Osteocyte (in vitro differentiated cells): ENCODE data around the gene CNGA1. TPM values are rescaled to one million over a fixed set of nuclear protein-coding genes. Genes with fewer than 3 reads are reported as not detected.
"Not testable (repeated sequence)": the region's sequence is repeated elsewhere in the genome, so short reads cannot be mapped to it uniquely, and the experiment has no call there.

Source experiments
- DNase-seq: peaks from one replicate; pipeline ENCODE4 v3.0.0; 2021; ENCODE audit warnings: mixed read lengths; ENCODE audit not compliant: unreplicated experiment; ENCODE audit errors: extremely low spot score
- H3K27ac Mint-ChIP-seq: one replicate; pipeline ENCODE4 v1.8.0; 2021; ENCODE audit warnings: mild to moderate bottlenecking, mixed read lengths; ENCODE audit not compliant: unreplicated experiment
- H3K27me3 Mint-ChIP-seq: one replicate; pipeline ENCODE4 v1.8.0; 2021; ENCODE audit warnings: mixed read lengths; ENCODE audit not compliant: unreplicated experiment
- H3K36me3 Mint-ChIP-seq: one replicate; pipeline ENCODE4 v1.8.0; 2021; ENCODE audit warnings: mixed read lengths; ENCODE audit not compliant: unreplicated experiment
- H3K4me1 Mint-ChIP-seq: one replicate; pipeline ENCODE4 v1.8.0; 2021; ENCODE audit warnings: mixed read lengths; ENCODE audit not compliant: unreplicated experiment
- H3K4me3 Mint-ChIP-seq: one replicate; pipeline ENCODE4 v1.8.0; 2021; ENCODE audit warnings: mild to moderate bottlenecking, moderate library complexity, mixed read lengths; ENCODE audit not compliant: unreplicated experiment
- H3K9me3 Mint-ChIP-seq: one replicate; pipeline ENCODE4 v1.8.0; 2021; ENCODE audit warnings: mixed read lengths; ENCODE audit not compliant: unreplicated experiment
- CTCF ChIP-seq: fragments of 200-600 bp; sonication (generic); IDR thresholded peaks from 2 replicates; pipeline ENCODE4 v1.5.0; 2021; ENCODE audit warnings: antibody characterized with exemption, mild to moderate bottlenecking, moderate library complexity
- total RNA-seq: library from RNA; stranded (reverse); gene quantifications from 2 replicates; pipeline ENCODE4 v1.2.1, GENCODE V29; 2021

The CNGA1 gene
- total RNA-seq, 1 donor from 2014 or later = not detected

- no peak overlapping the region for H3K27ac Mint-ChIP-seq
- TF ChIP-seq CTCF = no peak
- no peaks in the 10 kb centered on the region for H3K36me3 Mint-ChIP-seq
- no peaks in the 10 kb centered on the region for H3K4me1 Mint-ChIP-seq
- no peak for DNase-seq
- H3K4me3 Mint-ChIP-seq = no peak overlapping the region
- peaks cover 25% of the 10 kb centered on the region for H3K9me3 Mint-ChIP-seq
- H3K27me3 Mint-ChIP-seq = peaks cover 7% of the 10 kb centered on the region
These were observed 8.4 kb downstream of the CNGA1 start for GRCh38 chr4:48008021-48008596.

- Mint-ChIP-seq H3K4me3 (no peak overlapping the region), H3K4me1 (no peaks in the 10 kb centered on the region), H3K36me3 (no peaks in the 10 kb centered on the region), H3K27ac (no peak overlapping the region), H3K27me3 (peaks cover 7% of the 10 kb centered on the region), H3K9me3 (peaks cover 23% of the 10 kb centered on the region)
- no peak for DNase-seq
- no peak for TF ChIP-seq CTCF
These were observed 10.7 kb downstream of the CNGA1 start for GRCh38 chr4:48005781-48006180.

GRCh38 chr4:48003568-48003967 lies 12.9 kb downstream of the CNGA1 start:
- peak; percentile 56 for TF ChIP-seq CTCF
- not testable (repeated sequence) for H3K4me3 Mint-ChIP-seq, DNase-seq, H3K27ac Mint-ChIP-seq, H3K27me3 Mint-ChIP-seq, H3K4me1 Mint-ChIP-seq, H3K36me3 Mint-ChIP-seq
- peaks cover 14% of the 10 kb centered on the region for H3K9me3 Mint-ChIP-seq

GRCh38 chr4:48002267-48002666 lies 14.2 kb downstream of the CNGA1 start:
- H3K4me1 Mint-ChIP-seq = no peaks in the 10 kb centered on the region
- no peak overlapping the region for H3K27ac Mint-ChIP-seq
- TF ChIP-seq CTCF = no peak
- peaks cover 8% of the 10 kb centered on the region for H3K27me3 Mint-ChIP-seq
- H3K36me3 Mint-ChIP-seq = no peaks in the 10 kb centered on the region
- H3K9me3 Mint-ChIP-seq = peaks cover 10% of the 10 kb centered on the region
- DNase-seq = no peak
- no peak overlapping the region for H3K4me3 Mint-ChIP-seq

GRCh38 chr4:47996021-47996420 lies 20.5 kb downstream of the CNGA1 start:
- no peak for TF ChIP-seq CTCF
- no peak for DNase-seq
- H3K4me1 Mint-ChIP-seq = no peaks in the 10 kb centered on the region
- no peaks in the 10 kb centered on the region for H3K36me3 Mint-ChIP-seq
- H3K9me3 Mint-ChIP-seq = peaks cover 11% of the 10 kb centered on the region
- peaks cover 10% of the 10 kb centered on the region for H3K27me3 Mint-ChIP-seq
- H3K27ac Mint-ChIP-seq = no peak overlapping the region
- H3K4me3 Mint-ChIP-seq = no peak overlapping the region

GRCh38 chr4:47992475-47992874 lies 24.0 kb downstream of the CNGA1 start:
- H3K27ac Mint-ChIP-seq, H3K4me1 Mint-ChIP-seq, H3K36me3 Mint-ChIP-seq, DNase-seq, H3K4me3 Mint-ChIP-seq: not testable (repeated sequence)
- peaks cover 17% of the 10 kb centered on the region for H3K9me3 Mint-ChIP-seq
- peaks cover 12% of the 10 kb centered on the region for H3K27me3 Mint-ChIP-seq
